Thyroid gland (tissue), 4 donors: ENCODE measurements around the gene ZNF346. TPM values are rescaled to one million over a fixed set of nuclear protein-coding genes. Genes with fewer than 3 reads are reported as not detected.

Experiments used
- DNase-seq, 2 donors: peaks; one replicate each; pipeline ENCODE4 v3.0.0-alpha.2; 2019
- H3K27ac ChIP-seq, 3 donors: fragments of 200-600 bp; sonication (generic); 1 replicate in 2 of 3; 2 replicates in 1 of 3; pipeline ENCODE4 v1.5.1; 2016 to 2019; ENCODE audit warnings: mild to moderate bottlenecking in 1 of 3, moderate library complexity in 1 of 3
- H3K27me3 ChIP-seq: fragments of 200-600 bp; sonication (generic); one replicate; pipeline ENCODE4 v1.5.1; 2019
- H3K36me3 ChIP-seq, 2 donors: fragments of 200-600 bp; sonication (generic); one replicate each; pipeline ENCODE4 v1.5.1; 2016 to 2019
- H3K4me1 ChIP-seq, 2 donors: fragments of 200-600 bp; sonication (generic); one replicate each; pipeline ENCODE4 v1.5.1; 2017 to 2019
- H3K4me3 ChIP-seq, 3 donors: fragments of 200-600 bp; sonication (generic); replicated peaks in 1 of 3; 1 replicate in 2 of 3; 2 replicates in 1 of 3; pipeline ENCODE4 v1.5.1; 2016; ENCODE audit warnings: mild to moderate bottlenecking in 1 of 3
- H3K9me3 ChIP-seq: fragments of 200-600 bp; sonication (generic); one replicate; pipeline ENCODE4 v1.5.1; 2017
- CTCF ChIP-seq, 6 experiments: fragments of 200-600 bp in 3 of 6; fragments of 450-650 bp in 3 of 6; sonication (generic) in 3 of 6; IDR thresholded peaks; one replicate each; pipeline ENCODE4 v1.5.1; 2016 to 2019; ENCODE audit warnings: antibody characterized with exemption in 6 of 6, mild to moderate bottlenecking in 2 of 6, inconsistent platforms in 1 of 6, moderate library complexity in 1 of 6
- POLR2A ChIP-seq, 2 donors: fragments of 450-650 bp; IDR thresholded peaks; one replicate each; pipeline ENCODE4 v1.6.1; 2017; ENCODE audit warnings: antibody characterized with exemption in 2 of 2, mild to moderate bottlenecking in 2 of 2, moderate library complexity in 1 of 2
- WGBS, 2 donors: methylation state at CpG; one replicate each; pipeline ENCODE4 v1.1.5; 2017; 5-methylcytosine and 5-hydroxymethylcytosine counted together
- intact Hi-C: fragments of 100-400 bp; cut with DNase I; formaldehyde crosslinking; loops from one replicate; pipeline ENCODE4 v1.15.1; 2023
- total RNA-seq, 4 donors: library from RNA; depleted of rRNA; stranded (reverse); fragments of >200 nt; gene quantifications; one replicate each; pipeline ENCODE4 v1.2.3, GENCODE V29; 2016

Gene ZNF346
- total RNA-seq, 4 donors from 2014 or later: 23.6 to 34.8 (median 26.2) TPM

GRCh38 chr5:177092178-177093081, 69.9 kb downstream of the ZNF346 start:
- H3K27me3 ChIP-seq: no peaks in the 10 kb centered on the region
- peaks cover 1% of the 10 kb centered on the region in 2 donors for H3K4me1 ChIP-seq
- H3K9me3 ChIP-seq: no peaks in the 10 kb centered on the region
- DNase-seq: no peak
- 82 to 87% methylated on average over 14 to 19 of the region's 32 CpGs for WGBS, 2 donors
- H3K4me3 ChIP-seq: no peak overlapping the region
- TF ChIP-seq CTCF (IDR thresholded peaks at IDR 0.05): no peak
- no peaks in the 10 kb centered on the region for H3K36me3 ChIP-seq
- H3K27ac ChIP-seq: no peak overlapping the region
- intact Hi-C loops: no loop called here

GRCh38 chr5:177093082-177093712, 70.7 kb downstream of the ZNF346 start:
- TF ChIP-seq POLR2A (IDR thresholded peaks at IDR 0.05) (no peak), CTCF (IDR thresholded peaks at IDR 0.05) (no peak)
- Histone ChIP-seq H3K4me1 (no peaks in the 10 kb centered on the region), H3K27ac (no peak overlapping the region), H3K4me3 (no peak overlapping the region), H3K27me3 (no peaks in the 10 kb centered on the region), H3K9me3 (no peaks in the 10 kb centered on the region), H3K36me3 (no peaks in the 10 kb centered on the region)
- 94 to 95% methylated on average over 19 to 37 of the region's 40 CpGs for WGBS, 2 donors
- no peak for DNase-seq
- intact Hi-C loops: no loop called here

- intact Hi-C loops: no loop called here
- H3K36me3 ChIP-seq: no peaks in the 10 kb centered on the region
- H3K9me3 ChIP-seq: no peaks in the 10 kb centered on the region
- H3K27me3 ChIP-seq: no peaks in the 10 kb centered on the region
- H3K4me1 ChIP-seq: no peaks in the 10 kb centered on the region
- H3K27ac ChIP-seq: no peak overlapping the region
- no peak overlapping the region for H3K4me3 ChIP-seq
- no peak for DNase-seq
- WGBS, 2 donors: 91 to 97% methylated on average over 6 of the region's 6 CpGs
- TF ChIP-seq CTCF (IDR thresholded peaks at IDR 0.05) (no peak), POLR2A (IDR thresholded peaks at IDR 0.05) (no peak)
Observed at GRCh38 chr5:177093803-177094202, 71.3 kb downstream of the ZNF346 start.

GRCh38 chr5:177094224-177095087, 72.0 kb downstream of the ZNF346 start:
- DNase-seq: peak in 1 of 2 donors; percentile 16
- no peaks in the 10 kb centered on the region for H3K27me3 ChIP-seq
- no peak overlapping the region for H3K4me3 ChIP-seq
- no peak overlapping the region for H3K27ac ChIP-seq
- no peaks in the 10 kb centered on the region for H3K4me1 ChIP-seq
- no peaks in the 10 kb centered on the region for H3K36me3 ChIP-seq
- intact Hi-C loops: no loop called here
- TF ChIP-seq CTCF (IDR thresholded peaks at IDR 0.05): no peak
- TF ChIP-seq POLR2A (IDR thresholded peaks at IDR 0.05): no peak
- 62 to 74% methylated on average over 12 of the region's 12 CpGs for WGBS, 2 donors
- no peaks in the 10 kb centered on the region for H3K9me3 ChIP-seq
